ENCODE results near the gene FAM81A. TPM values are rescaled to one million over a fixed set of nuclear protein-coding genes. Genes with fewer than 3 reads are reported as not detected.
A peak's percentile ranks its signal among the peaks of the same experiment; 100 is the strongest.

The FAM81A gene
- total RNA-seq, 4 donors from 2014 or later = 0.80 to 8.4 (median 4.6) TPM; not detected in 1

- H3K4me3 ChIP-seq = no peak overlapping the region
- H3K9me3 ChIP-seq = no peaks in the 10 kb centered on the region
- H3K27me3 ChIP-seq = no peaks in the 10 kb centered on the region
- TF ChIP-seq EP300 (IDR thresholded peaks at IDR 0.05; ENCODE audit: low read depth) (no peak), POLR2A (IDR thresholded peaks at IDR 0.05) (no peak), POLR2AphosphoS5 (IDR thresholded peaks at IDR 0.05) (no peak), CTCF (IDR thresholded peaks at IDR 0.05) (no peak)
- H3K36me3 ChIP-seq = no peaks in the 10 kb centered on the region
- in situ Hi-C loops (cut with MboI; ENCODE audit: low pct_ligation_motif_present in 1 of 4, low pct_unique_long_range_greater_than_20kb in 1 of 4, low sequenced_read_pairs in 3 of 4) = no loop called here
- no peak overlapping the region for H3K27ac ChIP-seq
- intact Hi-C loops (cut with DNase I; ENCODE audit: low total_unique reads) = no loop called here
- no peak for DNase-seq
- peaks cover 0 to 26% (median 7%) of the 10 kb centered on the region in 4 donors for H3K4me1 ChIP-seq
- 76 to 87% methylated on average over 3 of the region's 3 CpGs for WGBS, 2 donors (ENCODE audit: low coverage in 1 of 2)
Observed at GRCh38 chr15:59557581-59557980, 119.6 kb downstream of the FAM81A start.

- H3K4me1 ChIP-seq = peaks cover 0 to 34% (median 9%) of the 10 kb centered on the region in 4 donors
- no peak for DNase-seq
- no peak overlapping the region for H3K27ac ChIP-seq
- in situ Hi-C loops (cut with MboI; ENCODE audit: low pct_ligation_motif_present in 1 of 4, low pct_unique_long_range_greater_than_20kb in 1 of 4, low sequenced_read_pairs in 3 of 4) (no loop called here), intact Hi-C loops (cut with DNase I; ENCODE audit: low total_unique reads) (no loop called here)
- no peaks in the 10 kb centered on the region for H3K9me3 ChIP-seq
- no peaks in the 10 kb centered on the region for H3K27me3 ChIP-seq
- no peak overlapping the region for H3K4me3 ChIP-seq
- H3K36me3 ChIP-seq = no peaks in the 10 kb centered on the region
- 76 to 80% methylated on average over 1 of the region's 1 CpG for WGBS, 2 donors (ENCODE audit: low coverage in 1 of 2)
- TF ChIP-seq POLR2A (IDR thresholded peaks at IDR 0.05) = no peak
Observed at GRCh38 chr15:59558851-59559250, 120.9 kb downstream of the FAM81A start.

GRCh38 chr15:59561547-59561946 is 123.6 kb downstream of the FAM81A start:
- peak overlapping the region in 2 of 4 donors; percentile 20 for H3K27ac ChIP-seq
- intact Hi-C loops (cut with DNase I; ENCODE audit: low total_unique reads) = no loop called here
- in situ Hi-C loops (cut with MboI; ENCODE audit: low pct_ligation_motif_present in 1 of 4, low pct_unique_long_range_greater_than_20kb in 1 of 4, low sequenced_read_pairs in 3 of 4) = no loop called here
- H3K36me3 ChIP-seq = no peaks in the 10 kb centered on the region
- H3K4me3 ChIP-seq = no peak overlapping the region
- H3K4me1 ChIP-seq = peaks cover 0 to 22% (median 6%) of the 10 kb centered on the region in 4 donors
- peaks cover 0 to 8% of the 10 kb centered on the region in 2 donors for H3K9me3 ChIP-seq
- no peak for TF ChIP-seq POLR2A (IDR thresholded peaks at IDR 0.05)
- no peak for DNase-seq
- no peaks in the 10 kb centered on the region for H3K27me3 ChIP-seq
- WGBS, 2 donors (ENCODE audit: low coverage in 1 of 2) = 77 to 100% methylated on average over 2 to 4 of the region's 4 CpGs

- peaks cover 0 to 8% of the 10 kb centered on the region in 2 donors for H3K9me3 ChIP-seq
- no peaks in the 10 kb centered on the region for H3K27me3 ChIP-seq
- H3K4me3 ChIP-seq = no peak overlapping the region
- TF ChIP-seq POLR2A (IDR thresholded peaks at IDR 0.05) (no peak), CTCF (IDR thresholded peaks at IDR 0.05) (no peak), POLR2AphosphoS5 (IDR thresholded peaks at IDR 0.05) (no peak), EP300 (IDR thresholded peaks at IDR 0.05; ENCODE audit: low read depth) (no peak)
- intact Hi-C loops (cut with DNase I; ENCODE audit: low total_unique reads) (no loop called here), in situ Hi-C loops (cut with MboI; ENCODE audit: low pct_ligation_motif_present in 1 of 4, low pct_unique_long_range_greater_than_20kb in 1 of 4, low sequenced_read_pairs in 3 of 4) (no loop called here)
- H3K4me1 ChIP-seq = peaks cover 0 to 28% (median 7%) of the 10 kb centered on the region in 4 donors
- no peak for DNase-seq
- peak overlapping the region in 3 of 4 donors; percentile 35 to 38 (median 35) for H3K27ac ChIP-seq
- 72 to 91% methylated on average over 2 of the region's 2 CpGs for WGBS, 2 donors (ENCODE audit: low coverage in 1 of 2)
- H3K36me3 ChIP-seq = no peaks in the 10 kb centered on the region
Observed at GRCh38 chr15:59562448-59563186, 124.6 kb downstream of the FAM81A start.

GRCh38 chr15:59565299-59565698 is 127.3 kb downstream of the FAM81A start:
- in situ Hi-C loops (cut with MboI; ENCODE audit: low pct_ligation_motif_present in 1 of 4, low pct_unique_long_range_greater_than_20kb in 1 of 4, low sequenced_read_pairs in 3 of 4) = no loop called here

More at GRCh38 chr15:59565299-59565698, 127.3 kb downstream of the FAM81A start:
- H3K36me3 ChIP-seq = no peaks in the 10 kb centered on the region
- 95% methylated on average over 3 to 4 of the region's 4 CpGs for WGBS, 2 donors (ENCODE audit: low coverage in 1 of 2)
- no peaks in the 10 kb centered on the region for H3K27me3 ChIP-seq
- intact Hi-C loops (cut with DNase I; ENCODE audit: low total_unique reads) = no loop called here
- peaks cover 0 to 54% (median 18%) of the 10 kb centered on the region in 4 donors for H3K4me1 ChIP-seq
- no peak for DNase-seq
- peak overlapping the region in 1 of 4 donors; percentile 65 for H3K27ac ChIP-seq
- H3K9me3 ChIP-seq = peaks cover 0 to 8% of the 10 kb centered on the region in 2 donors
- TF ChIP-seq POLR2A (IDR thresholded peaks at IDR 0.05) = no peak
- no peak for TF ChIP-seq CTCF (IDR thresholded peaks at IDR 0.05)
- TF ChIP-seq POLR2AphosphoS5 (IDR thresholded peaks at IDR 0.05) = no peak
- TF ChIP-seq EP300 (IDR thresholded peaks at IDR 0.05; ENCODE audit: low read depth) = no peak
- no peak overlapping the region for H3K4me3 ChIP-seq

Measured in transverse colon (tissue), 4 donors.